HG03521 (cell line): ENCODE results near the gene IRX4.

Experiments
- ATAC-seq: cut with Tn5 transposase; IDR thresholded peaks from one replicate; pipeline ENCODE4 v1.9.1; 2021; ENCODE audit warnings: mild to moderate bottlenecking, moderate library complexity; ENCODE audit not compliant: unreplicated experiment

IRX4 gene

GRCh38 chr5:1882337-1883119 lies at the start of gene IRX4:
IRX4 (minus strand) TSS chr5:1882925; CDS start chr5:1882647, 278 bp downstream.
- no peak for ATAC-seq

GRCh38 chr5:1931604-1932231 lies 49.0 kb upstream of the IRX4 start:
- no peak for ATAC-seq

GRCh38 chr5:1930880-1931603 lies 48.3 kb upstream of the IRX4 start:
- no peak for ATAC-seq

- ATAC-seq = no peak
These were observed 47.8 kb upstream of the IRX4 start for GRCh38 chr5:1930501-1930879.

- no peak for ATAC-seq
These were observed 46.6 kb upstream of the IRX4 start for GRCh38 chr5:1929108-1929991.

GRCh38 chr5:1926471-1927341 lies 44.0 kb upstream of the IRX4 start:
- ATAC-seq = no peak

- ATAC-seq = no peak
These were observed 43.3 kb upstream of the IRX4 start for GRCh38 chr5:1926071-1926440.

- no peak for ATAC-seq
These were observed 42.7 kb upstream of the IRX4 start for GRCh38 chr5:1925111-1926070.

- ATAC-seq = no peak
These were observed 41.0 kb upstream of the IRX4 start for GRCh38 chr5:1923766-1924165.

GRCh38 chr5:1923341-1923740 lies 40.6 kb upstream of the IRX4 start:
- no peak for ATAC-seq

GRCh38 chr5:1921711-1922110 lies 39.0 kb upstream of the IRX4 start:
- no peak for ATAC-seq

- ATAC-seq = no peak
These were observed 37.0 kb upstream of the IRX4 start for GRCh38 chr5:1919750-1920149.

- ATAC-seq = no peak
These were observed 36.5 kb upstream of the IRX4 start for GRCh38 chr5:1919209-1919566.

- ATAC-seq = no peak
These were observed 35.9 kb upstream of the IRX4 start for GRCh38 chr5:1918488-1919208.

- no peak for ATAC-seq
These were observed 35.2 kb upstream of the IRX4 start for GRCh38 chr5:1917830-1918487.

- no peak for ATAC-seq
These were observed 33.6 kb upstream of the IRX4 start for GRCh38 chr5:1916041-1917001.

- no peak for ATAC-seq
These were observed 32.6 kb upstream of the IRX4 start for GRCh38 chr5:1915316-1915715.
